ENCODE data around the gene C7orf57.
A peak's percentile ranks its signal among the peaks of the same experiment; 100 is the strongest.
"Not testable (repeated sequence)": the region's sequence is repeated elsewhere in the genome, so short reads cannot be mapped to it uniquely, and the experiment has no call there.

Gene C7orf57

GRCh38 chr7:48035301-48035966, at the start of gene C7orf57:
Gene C7orf57 (plus strand): TSS chr7:48035543. CDS start chr7:48036309, 766 bp downstream.
- peak; percentile 64 to 78 (median 70) for DNase-seq

GRCh38 chr7:47988496-47989386, 46.6 kb upstream of the C7orf57 start:
- DNase-seq = no peak

GRCh38 chr7:47989607-47990400, 45.5 kb upstream of the C7orf57 start:
- not testable (repeated sequence) for DNase-seq

- DNase-seq = no peak
Observed at GRCh38 chr7:47990592-47990991, 44.8 kb upstream of the C7orf57 start.

- no peak for DNase-seq
Observed at GRCh38 chr7:47991270-47991669, 44.1 kb upstream of the C7orf57 start.

GRCh38 chr7:47991741-47992311, 43.5 kb upstream of the C7orf57 start:
- DNase-seq = peak; percentile 61 to 83 (median 68)

- DNase-seq = no peak
Observed at GRCh38 chr7:47992446-47992845, 42.9 kb upstream of the C7orf57 start.

GRCh38 chr7:47999413-47999812, 35.9 kb upstream of the C7orf57 start:
- DNase-seq = no peak

GRCh38 chr7:48000164-48000563, 35.2 kb upstream of the C7orf57 start:
- not testable (repeated sequence) for DNase-seq

GRCh38 chr7:48004032-48004431, 31.3 kb upstream of the C7orf57 start:
- DNase-seq = no peak

GRCh38 chr7:48004638-48005037, 30.7 kb upstream of the C7orf57 start:
- DNase-seq = no peak

- DNase-seq = no peak
Observed at GRCh38 chr7:48006866-48007265, 28.5 kb upstream of the C7orf57 start.

GRCh38 chr7:48009257-48009656, 26.1 kb upstream of the C7orf57 start:
- DNase-seq = no peak

GRCh38 chr7:48009954-48010353, 25.4 kb upstream of the C7orf57 start:
- no peak for DNase-seq

GRCh38 chr7:48011323-48011722, 24.0 kb upstream of the C7orf57 start:
- no peak for DNase-seq

GRCh38 chr7:48011951-48012350, 23.4 kb upstream of the C7orf57 start:
- DNase-seq = no peak

GRCh38 chr7:48016641-48017040, 18.7 kb upstream of the C7orf57 start:
- DNase-seq = no peak

GRCh38 chr7:48017674-48018073, 17.7 kb upstream of the C7orf57 start:
- no peak for DNase-seq

- DNase-seq = no peak
Observed at GRCh38 chr7:48025624-48026023, 9.7 kb upstream of the C7orf57 start.

GRCh38 chr7:48028938-48029337, 6.4 kb upstream of the C7orf57 start, which contains the start of gene SUN3:
Gene SUN3 (minus strand): TSS chr7:48029107. CDS start chr7:48028938, 169 bp downstream.
- DNase-seq = no peak

- no peak for DNase-seq
Observed at GRCh38 chr7:48031111-48031510, 4.2 kb upstream of the C7orf57 start.

GRCh38 chr7:48033922-48034321, 1.4 kb upstream of the C7orf57 start:
- DNase-seq = no peak

- no peak for DNase-seq
Observed at GRCh38 chr7:48035967-48036478, 680 bp downstream of the C7orf57 start.

Data from activated CD4-positive, CD25-positive, alpha-beta regulatory T cell (primary cell).